HG03103 (cell line): ENCODE measurements around the gene LAMTOR4.

Experiments
- ATAC-seq: cut with Tn5 transposase; IDR thresholded peaks from one replicate; pipeline ENCODE4 v1.9.1; 2021; ENCODE audit warnings: low read depth; ENCODE audit not compliant: unreplicated experiment

Gene LAMTOR4

DNA sequence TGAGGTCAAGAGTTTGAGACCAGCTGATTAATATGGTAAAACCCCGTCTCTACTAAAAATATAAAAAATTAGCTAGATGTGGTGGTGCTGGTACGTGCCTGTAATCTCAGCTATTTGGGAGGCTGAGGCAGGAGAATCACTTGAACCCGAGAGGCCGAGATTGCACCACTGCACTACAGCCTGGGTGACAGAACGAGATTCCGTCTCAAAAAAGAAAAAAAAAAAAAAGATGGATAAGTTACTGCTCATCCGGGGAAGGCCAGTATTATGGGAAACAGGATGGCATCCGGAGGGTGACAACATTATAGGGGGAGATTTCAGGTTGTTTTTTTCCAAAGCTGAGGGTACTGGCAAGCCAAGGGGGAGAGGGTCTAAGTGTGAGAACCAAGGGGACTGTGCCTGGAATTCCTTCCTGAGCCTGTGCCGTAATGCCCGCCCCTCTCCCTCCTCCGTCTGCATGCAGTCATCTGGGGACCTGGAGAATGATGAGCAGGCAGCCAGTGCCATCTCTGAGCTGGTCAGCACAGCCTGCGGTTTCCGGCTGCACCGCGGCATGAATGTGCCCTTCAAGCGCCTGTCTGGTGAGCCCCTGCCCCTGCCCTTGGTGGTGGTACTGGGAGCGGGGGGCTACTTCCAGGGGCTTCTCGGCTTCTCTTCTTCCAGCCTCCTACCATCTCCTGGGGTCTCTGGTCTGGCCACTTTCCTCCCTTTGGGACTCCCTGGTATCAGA is 4.4 kb downstream of the LAMTOR4 start:
- no peak for ATAC-seq

DNA sequence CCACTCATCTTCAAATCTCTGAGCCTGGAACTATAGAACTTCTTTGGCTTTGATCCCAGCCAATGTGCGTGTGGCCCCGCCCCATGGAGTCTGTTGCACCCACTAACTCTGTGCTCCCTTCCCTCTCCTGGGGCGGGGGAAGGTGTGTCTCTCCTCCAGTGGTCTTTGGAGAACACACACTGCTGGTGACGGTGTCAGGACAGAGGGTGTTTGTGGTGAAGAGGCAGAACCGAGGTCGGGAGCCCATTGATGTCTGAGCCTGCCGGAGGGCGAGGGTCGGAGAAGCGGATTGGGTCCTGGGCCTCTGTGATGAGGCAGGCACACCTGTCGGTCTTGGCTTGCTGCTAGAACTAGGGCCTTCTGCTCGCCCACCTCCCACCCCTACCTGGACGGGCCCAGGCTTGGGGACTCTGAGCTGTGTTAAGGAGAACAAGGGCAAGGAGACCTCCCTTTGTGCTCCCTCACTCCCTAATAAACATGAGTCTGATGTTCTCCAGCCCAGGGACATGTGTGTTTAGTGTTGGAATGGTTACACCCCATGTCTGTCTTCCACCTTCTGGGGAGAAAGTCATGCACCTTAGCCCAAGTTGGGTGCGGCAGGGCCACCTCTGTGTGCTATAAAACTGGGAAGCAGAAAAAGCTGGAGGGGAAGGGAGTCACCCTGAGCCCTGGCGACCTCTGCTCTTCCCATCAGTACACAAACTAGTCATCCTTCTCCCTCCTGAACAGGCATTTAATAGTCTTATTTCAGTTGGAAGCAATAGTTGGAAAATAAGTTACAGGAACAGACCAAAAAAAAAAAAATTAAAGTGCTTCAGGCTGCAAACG is 5.2 kb downstream of the LAMTOR4 start:
- no peak for ATAC-seq

DNA sequence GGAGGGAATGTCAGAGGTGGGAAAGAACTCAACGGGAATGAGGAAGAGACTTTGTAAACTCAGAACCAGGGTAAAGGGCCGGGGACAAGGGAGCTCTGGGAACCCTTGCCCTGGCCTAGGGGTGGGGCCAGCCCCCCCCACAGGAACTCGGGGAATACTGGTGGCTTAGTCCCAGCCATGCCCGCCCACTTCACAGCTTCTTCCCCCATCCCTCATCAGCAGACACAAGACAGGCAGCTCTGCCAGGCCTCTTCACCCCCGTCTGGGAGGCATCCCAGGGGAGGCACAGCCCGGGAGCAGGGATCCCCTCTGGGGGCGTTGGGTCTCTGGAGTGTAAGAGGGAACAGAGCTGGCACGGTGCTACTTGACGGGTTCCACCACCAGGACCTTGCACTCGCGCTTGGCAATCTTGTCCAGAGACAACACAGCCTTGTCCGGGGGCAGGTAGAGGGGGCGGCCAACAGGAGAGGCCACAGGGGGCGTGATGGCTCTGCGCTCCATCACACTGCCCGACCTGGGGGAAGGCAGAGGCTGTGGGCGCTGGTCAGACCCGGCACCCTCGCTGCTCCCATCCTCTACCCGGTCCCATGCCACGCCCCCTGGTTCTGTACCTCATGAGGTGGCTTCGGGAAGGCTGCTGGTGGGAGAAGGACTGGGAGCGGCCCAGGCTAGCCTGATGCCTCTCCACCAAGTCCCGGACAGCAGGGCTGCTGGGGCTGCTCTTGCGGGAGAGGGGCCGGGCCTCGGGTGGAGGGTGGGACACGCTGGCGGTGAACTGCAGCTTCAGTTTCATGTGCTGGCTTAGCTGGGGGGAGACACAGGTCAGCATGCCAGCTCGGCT is 6.2 kb downstream of the LAMTOR4 start:
- ATAC-seq: no peak

GRCh38 chr7:100155553-100156317 is 7.0 kb downstream of the LAMTOR4 start:
- no peak for ATAC-seq

GRCh38 chr7:100156331-100157068 is 7.8 kb downstream of the LAMTOR4 start:
- ATAC-seq: no peak

- ATAC-seq: no peak
Observed at GRCh38 chr7:100157069-100157333, 8.3 kb downstream of the LAMTOR4 start.

GRCh38 chr7:100157334-100158228 is 8.9 kb downstream of the LAMTOR4 start:
- ATAC-seq: no peak

DNA sequence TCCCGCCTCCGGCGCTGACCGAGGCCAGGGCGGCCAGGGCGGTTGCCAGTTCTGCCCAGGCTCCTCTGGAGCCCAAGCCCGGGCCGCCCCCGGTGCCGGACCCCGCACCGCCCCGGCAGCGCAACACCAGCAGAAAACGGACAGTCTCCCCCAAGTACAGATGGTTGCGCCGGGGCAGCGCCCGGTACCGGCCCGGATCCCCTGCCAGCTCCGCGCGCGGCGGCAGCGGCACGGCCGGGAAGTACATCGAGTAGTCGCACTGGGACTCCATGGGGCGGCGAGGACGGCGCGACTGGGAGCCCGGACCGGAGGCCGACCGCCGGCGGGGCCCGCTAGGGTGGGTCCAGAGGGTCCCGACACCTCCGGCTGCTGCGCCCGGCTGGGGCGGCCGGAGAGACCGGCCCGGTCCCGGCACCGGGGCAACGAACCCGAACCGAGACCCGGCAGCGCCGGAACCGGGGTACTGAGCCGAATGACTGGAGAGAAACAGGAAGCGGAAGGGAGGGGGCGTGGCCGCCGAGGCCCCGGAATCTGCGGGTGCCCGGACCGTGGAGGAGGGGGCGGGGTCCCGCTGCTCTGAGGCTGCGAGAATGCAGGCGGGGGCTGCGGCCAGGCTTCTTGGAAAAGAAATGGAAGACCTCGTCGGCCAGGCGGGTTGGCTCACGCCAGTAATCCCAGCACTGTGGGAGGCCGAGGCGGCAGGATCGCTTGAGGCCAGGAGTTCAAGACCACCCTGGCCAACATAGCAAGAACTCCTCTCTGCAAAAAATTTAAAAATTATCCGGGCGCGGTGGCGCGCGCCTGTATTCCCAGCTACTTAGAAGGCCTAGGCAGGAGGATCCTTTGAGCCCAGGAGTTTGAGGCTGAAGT is 9.7 kb downstream of the LAMTOR4 start, which contains the start of gene TRAPPC14:
TSS of gene TRAPPC14 (minus strand) at position 495 of the 870 bp plus-strand sequence. CDS start at position 271, 224 bp downstream.
- ATAC-seq: peak; percentile 66

DNA sequence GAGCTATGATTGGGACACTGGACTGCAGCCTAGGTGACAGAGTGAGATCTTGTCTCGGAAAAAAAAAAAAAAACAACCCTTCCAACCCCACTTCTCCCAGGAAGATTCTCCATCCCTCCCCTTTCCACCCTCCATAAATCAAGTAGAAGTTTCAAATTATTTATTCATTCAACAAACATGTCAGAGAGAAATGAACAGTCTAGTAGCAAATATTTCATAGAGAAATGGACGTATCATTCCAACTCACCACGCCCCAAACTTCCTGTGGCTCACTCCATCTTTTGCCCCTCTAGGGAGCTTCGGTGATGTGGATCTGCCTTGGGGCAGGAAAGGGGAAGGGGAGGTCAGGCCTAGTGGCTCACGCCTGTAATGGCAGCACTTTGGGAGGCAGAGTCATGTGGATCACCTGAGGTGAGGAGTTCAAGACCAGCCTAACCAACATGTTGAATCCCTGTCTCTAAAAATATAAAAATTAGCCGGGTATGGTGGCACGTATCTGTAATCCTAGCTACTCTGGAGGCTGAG is 10.4 kb downstream of the LAMTOR4 start:
- ATAC-seq: no peak

DNA sequence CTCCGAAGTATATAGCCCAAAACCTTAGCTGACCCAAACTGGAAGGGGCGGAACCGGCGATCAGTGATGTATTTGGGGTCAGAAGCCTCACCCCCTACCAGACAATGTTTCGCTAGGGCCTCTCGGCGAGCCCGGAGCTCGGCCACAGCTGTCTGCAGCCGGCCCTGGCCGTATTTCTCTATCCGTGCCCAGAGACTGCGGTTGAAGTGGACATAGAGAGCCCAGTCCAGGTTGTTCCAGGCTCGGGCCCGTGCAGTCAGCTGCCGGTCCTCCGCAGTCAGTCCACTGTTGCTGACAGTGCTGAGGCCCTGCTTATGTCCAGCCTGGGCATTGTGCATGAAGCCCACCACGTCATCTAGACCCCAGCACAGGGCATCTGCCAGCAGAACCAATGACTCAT is 11.3 kb downstream of the LAMTOR4 start:
- no peak for ATAC-seq

- ATAC-seq: no peak
Observed at GRCh38 chr7:100163006-100163531, 14.4 kb downstream of the LAMTOR4 start.

GRCh38 chr7:100163871-100164270 is 15.2 kb downstream of the LAMTOR4 start:
- no peak for ATAC-seq

DNA sequence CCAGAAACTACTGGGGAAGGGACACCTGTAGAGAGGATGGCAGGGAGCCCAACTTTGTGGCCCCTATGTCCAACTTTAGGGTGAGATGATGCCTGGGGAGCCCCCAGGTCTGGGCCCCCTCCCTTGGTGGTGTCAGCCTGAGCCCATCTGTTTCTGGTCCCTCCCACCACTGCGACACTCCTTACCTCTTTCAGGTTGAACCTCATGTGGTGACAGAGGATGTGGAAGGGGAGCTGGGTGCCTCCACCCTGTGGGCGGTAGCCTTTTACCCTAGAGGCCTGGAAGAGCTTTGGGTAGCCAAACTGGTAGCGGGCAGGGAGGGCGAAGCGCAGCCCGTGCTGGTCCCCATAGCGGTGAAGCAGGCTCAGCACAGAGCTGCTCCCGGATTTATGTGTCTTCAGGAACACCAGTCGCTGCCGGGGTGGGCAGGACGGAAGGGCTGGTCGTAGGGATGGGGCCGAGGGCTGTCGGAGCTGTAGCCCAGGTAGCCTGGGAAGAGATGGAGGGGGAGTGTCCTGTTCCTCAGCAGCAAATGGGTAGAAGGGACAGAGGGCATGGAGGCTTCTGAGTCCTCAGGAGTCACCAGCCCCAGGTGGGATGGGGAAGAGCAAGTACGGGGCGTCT is 17.7 kb downstream of the LAMTOR4 start:
- ATAC-seq: no peak

- ATAC-seq: no peak
Observed at GRCh38 chr7:100166970-100167911, 18.5 kb downstream of the LAMTOR4 start.

GRCh38 chr7:100167912-100168323 is 19.2 kb downstream of the LAMTOR4 start:
- ATAC-seq: no peak
